ENCODE results near the gene AZU1.

DNA sequence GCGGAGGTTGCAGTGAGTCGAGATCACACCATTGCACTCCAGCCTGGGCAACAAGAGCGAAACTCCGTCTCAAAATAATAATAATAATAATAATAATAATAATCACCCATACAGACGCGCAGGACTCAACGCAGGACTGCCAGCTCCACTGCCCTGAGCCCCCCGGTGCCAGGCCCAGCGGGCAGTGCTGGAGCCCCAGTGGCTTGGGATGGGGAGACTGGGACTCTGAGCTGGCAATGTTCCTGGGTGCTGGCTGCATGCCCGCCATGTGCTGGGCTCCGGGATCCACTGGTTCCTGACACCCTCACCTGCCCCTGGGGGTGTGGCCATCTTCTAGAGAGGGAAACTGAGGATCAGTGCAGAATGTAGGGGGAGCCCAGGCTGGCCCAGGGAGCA is 325 bp upstream of the AZU1 start:
- no peak for TF ChIP-seq EZH2 (IDR thresholded peaks at IDR 0.05)
- no peak for TF ChIP-seq POLR2AphosphoS5 (IDR thresholded peaks at IDR 0.05; ENCODE audit: borderline replicate concordance, low read depth, low read length)

Measured in SK-N-MC (cell line).